ENCODE data around the gene ARMC9.
"Not testable (repeated sequence)": the region's sequence is repeated elsewhere in the genome, so short reads cannot be mapped to it uniquely, and the experiment has no call there.

Gene ARMC9

GRCh38 chr2:231300722-231301076, 102.3 kb downstream of the ARMC9 start:
- H4K91ac ChIP-seq (ENCODE audit: low read depth, low read length, poor library complexity) = no peak overlapping the region
- H2BK12ac ChIP-seq (ENCODE audit: low read length) = no peak overlapping the region
- H2AK5ac ChIP-seq (ENCODE audit: low read depth, low read length) = no peak overlapping the region
- peaks cover 1 to 21% of the 10 kb centered on the region in 2 donors for H3K36me3 ChIP-seq (replicated peaks in 1 of 2; ENCODE audit: control insufficient read depth in 2 of 2, insufficient read depth in 2 of 2, low read length in 2 of 2)
- H3K27ac ChIP-seq (replicated peaks; ENCODE audit: low read length) = no peak overlapping the region
- no peaks in the 10 kb centered on the region for H3K79me1 ChIP-seq (ENCODE audit: low read depth, low read length)
- no peak for DNase-seq (ENCODE audit: low spot score)
- no peak overlapping the region for H2BK15ac ChIP-seq (ENCODE audit: low read length)
- no peak overlapping the region for H3K23ac ChIP-seq (ENCODE audit: low read depth, low read length, poor library complexity)
- no peak overlapping the region for H2BK5ac ChIP-seq (ENCODE audit: low read length)
- H3K9ac ChIP-seq (ENCODE audit: low read depth, low read length, poor library complexity) = no peak overlapping the region
- no peak overlapping the region for H3K4me3 ChIP-seq (ENCODE audit: low read length in 2 of 2)
- H3K4ac ChIP-seq (ENCODE audit: low read length) = no peak overlapping the region
- H3K4me2 ChIP-seq (ENCODE audit: insufficient read depth, low read length, poor library complexity, severe bottlenecking) = no peak overlapping the region
- H3K18ac ChIP-seq (ENCODE audit: low read length) = no peak overlapping the region
- H3K27me3 ChIP-seq (ENCODE audit: control insufficient read depth in 3 of 3, insufficient read depth in 3 of 3, low read depth in 1 of 3, low read length in 3 of 3) = no peaks in the 10 kb centered on the region
- no peaks in the 10 kb centered on the region for H3K9me3 ChIP-seq (replicated peaks in 1 of 2; ENCODE audit: control insufficient read depth in 2 of 2, insufficient read depth in 1 of 2, low read depth in 1 of 2, low read length in 2 of 2)
- WGBS, 2 donors (ENCODE audit: extremely low coverage in 2 of 2, insufficient read length in 2 of 2, insufficient replicate concordance in 1 of 2) = no CpG with 5 or more reads among the region's 3 CpGs
- H3K14ac ChIP-seq (ENCODE audit: low read length) = no peak overlapping the region
- no peak overlapping the region for H4K8ac ChIP-seq (ENCODE audit: low read depth, low read length)
- H3K4me1 ChIP-seq (ENCODE audit: control insufficient read depth in 2 of 2, insufficient read depth in 1 of 2, low read depth in 1 of 2, low read length in 2 of 2) = peaks cover 6 to 12% of the 10 kb centered on the region in 2 donors
- H2AFZ ChIP-seq (ENCODE audit: low read length) = no peak overlapping the region
- H2BK120ac ChIP-seq (ENCODE audit: low read depth, low read length) = no peak overlapping the region

DNA sequence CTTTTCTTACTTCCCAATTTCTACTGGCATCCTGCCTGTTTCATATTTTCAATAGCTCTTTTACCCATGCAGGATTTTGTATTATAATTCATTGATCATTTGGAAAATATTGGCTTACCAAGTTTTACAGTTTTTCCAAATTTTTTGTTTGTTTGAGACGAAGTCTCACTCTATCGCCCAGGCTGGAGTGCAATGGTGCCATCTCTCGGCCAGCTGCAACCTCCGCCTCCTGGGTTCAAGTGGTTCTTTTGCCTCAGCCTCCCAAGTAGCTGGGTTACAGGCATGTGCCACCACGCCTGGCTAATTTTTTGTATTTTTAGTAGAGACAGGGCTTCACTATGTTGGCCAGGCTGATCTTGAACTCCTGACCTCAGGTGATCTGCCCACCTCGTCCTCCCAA, 105.8 kb downstream of the ARMC9 start:
- H3K14ac ChIP-seq (ENCODE audit: low read length); H3K27ac ChIP-seq (replicated peaks; ENCODE audit: low read length); H3K4me1 ChIP-seq (ENCODE audit: control insufficient read depth in 2 of 2, insufficient read depth in 1 of 2, low read depth in 1 of 2, low read length in 2 of 2); H2BK120ac ChIP-seq (ENCODE audit: low read depth, low read length); H3K9ac ChIP-seq (ENCODE audit: low read depth, low read length, poor library complexity); H2BK15ac ChIP-seq (ENCODE audit: low read length); H2BK12ac ChIP-seq (ENCODE audit: low read length); H3K18ac ChIP-seq (ENCODE audit: low read length); H3K4me3 ChIP-seq (ENCODE audit: low read length in 2 of 2); H2AK5ac ChIP-seq (ENCODE audit: low read depth, low read length); H2BK5ac ChIP-seq (ENCODE audit: low read length); H3K27me3 ChIP-seq (ENCODE audit: control insufficient read depth in 3 of 3, insufficient read depth in 3 of 3, low read depth in 1 of 3, low read length in 3 of 3); H3K79me1 ChIP-seq (ENCODE audit: low read depth, low read length); H3K9me3 ChIP-seq (replicated peaks in 1 of 2; ENCODE audit: control insufficient read depth in 2 of 2, insufficient read depth in 1 of 2, low read depth in 1 of 2, low read length in 2 of 2); H2AFZ ChIP-seq (ENCODE audit: low read length); H3K4me2 ChIP-seq (ENCODE audit: insufficient read depth, low read length, poor library complexity, severe bottlenecking); H3K23ac ChIP-seq (ENCODE audit: low read depth, low read length, poor library complexity); H3K4ac ChIP-seq (ENCODE audit: low read length); H4K8ac ChIP-seq (ENCODE audit: low read depth, low read length); DNase-seq (ENCODE audit: low spot score); H4K91ac ChIP-seq (ENCODE audit: low read depth, low read length, poor library complexity): not testable (repeated sequence)
- peaks cover 1 to 22% of the 10 kb centered on the region in 2 donors for H3K36me3 ChIP-seq (replicated peaks in 1 of 2; ENCODE audit: control insufficient read depth in 2 of 2, insufficient read depth in 2 of 2, low read length in 2 of 2)
- no CpG with 5 or more reads among the region's 6 CpGs for WGBS, 2 donors (ENCODE audit: extremely low coverage in 2 of 2, insufficient read length in 2 of 2, insufficient replicate concordance in 1 of 2)

GRCh38 chr2:231305221-231305620, 106.8 kb downstream of the ARMC9 start:
- H2AK5ac ChIP-seq (ENCODE audit: low read depth, low read length) = no peak overlapping the region
- no peak overlapping the region for H4K8ac ChIP-seq (ENCODE audit: low read depth, low read length)
- H3K27ac ChIP-seq (replicated peaks; ENCODE audit: low read length) = no peak overlapping the region
- H3K23ac ChIP-seq (ENCODE audit: low read depth, low read length, poor library complexity) = no peak overlapping the region
- H2BK120ac ChIP-seq (ENCODE audit: low read depth, low read length) = no peak overlapping the region
- no peak overlapping the region for H4K91ac ChIP-seq (ENCODE audit: low read depth, low read length, poor library complexity)
- peaks cover 0 to 3% of the 10 kb centered on the region in 2 donors for H3K4me1 ChIP-seq (ENCODE audit: control insufficient read depth in 2 of 2, insufficient read depth in 1 of 2, low read depth in 1 of 2, low read length in 2 of 2)
- no peak overlapping the region for H2BK5ac ChIP-seq (ENCODE audit: low read length)
- H3K9me3 ChIP-seq (replicated peaks in 1 of 2; ENCODE audit: control insufficient read depth in 2 of 2, insufficient read depth in 1 of 2, low read depth in 1 of 2, low read length in 2 of 2) = no peaks in the 10 kb centered on the region
- no peak overlapping the region for H3K4me3 ChIP-seq (ENCODE audit: low read length in 2 of 2)
- no peak for DNase-seq (ENCODE audit: low spot score)
- H3K79me1 ChIP-seq (ENCODE audit: low read depth, low read length) = no peaks in the 10 kb centered on the region
- H3K4me2 ChIP-seq (ENCODE audit: insufficient read depth, low read length, poor library complexity, severe bottlenecking) = no peak overlapping the region
- no peak overlapping the region for H3K18ac ChIP-seq (ENCODE audit: low read length)
- no peaks in the 10 kb centered on the region for H3K27me3 ChIP-seq (ENCODE audit: control insufficient read depth in 3 of 3, insufficient read depth in 3 of 3, low read depth in 1 of 3, low read length in 3 of 3)
- H3K14ac ChIP-seq (ENCODE audit: low read length) = no peak overlapping the region
- H2BK15ac ChIP-seq (ENCODE audit: low read length) = no peak overlapping the region
- no peak overlapping the region for H2BK12ac ChIP-seq (ENCODE audit: low read length)
- no peak overlapping the region for H2AFZ ChIP-seq (ENCODE audit: low read length)
- H3K9ac ChIP-seq (ENCODE audit: low read depth, low read length, poor library complexity) = no peak overlapping the region
- no peak overlapping the region for H3K4ac ChIP-seq (ENCODE audit: low read length)
- no CpG with 5 or more reads among the region's 5 CpGs for WGBS, 2 donors (ENCODE audit: extremely low coverage in 2 of 2, insufficient read length in 2 of 2, insufficient replicate concordance in 1 of 2)
- H3K36me3 ChIP-seq (replicated peaks in 1 of 2; ENCODE audit: control insufficient read depth in 2 of 2, insufficient read depth in 2 of 2, low read length in 2 of 2) = peaks cover 1 to 22% of the 10 kb centered on the region in 2 donors

GRCh38 chr2:231306791-231307393, 108.5 kb downstream of the ARMC9 start:
- Histone ChIP-seq H3K4me3 (ENCODE audit: low read length in 2 of 2) (no peak overlapping the region), H2BK15ac (ENCODE audit: low read length) (no peak overlapping the region), H3K36me3 (replicated peaks in 1 of 2; ENCODE audit: control insufficient read depth in 2 of 2, insufficient read depth in 2 of 2, low read length in 2 of 2) (peaks cover 0 to 22% of the 10 kb centered on the region in 2 donors), H3K9ac (ENCODE audit: low read depth, low read length, poor library complexity) (no peak overlapping the region), H3K79me1 (ENCODE audit: low read depth, low read length) (no peaks in the 10 kb centered on the region), H4K8ac (ENCODE audit: low read depth, low read length) (no peak overlapping the region), H3K4me2 (ENCODE audit: insufficient read depth, low read length, poor library complexity, severe bottlenecking) (no peak overlapping the region), H3K27me3 (ENCODE audit: control insufficient read depth in 3 of 3, insufficient read depth in 3 of 3, low read depth in 1 of 3, low read length in 3 of 3) (no peaks in the 10 kb centered on the region), H3K27ac (replicated peaks; ENCODE audit: low read length) (no peak overlapping the region), H2BK5ac (ENCODE audit: low read length) (no peak overlapping the region), H3K18ac (ENCODE audit: low read length) (peak overlapping the region; percentile 20), H2BK120ac (ENCODE audit: low read depth, low read length) (no peak overlapping the region), H3K14ac (ENCODE audit: low read length) (no peak overlapping the region), H2AFZ (ENCODE audit: low read length) (no peak overlapping the region), H2BK12ac (ENCODE audit: low read length) (no peak overlapping the region), H3K23ac (ENCODE audit: low read depth, low read length, poor library complexity) (no peak overlapping the region), H2AK5ac (ENCODE audit: low read depth, low read length) (no peak overlapping the region), H4K91ac (ENCODE audit: low read depth, low read length, poor library complexity) (no peak overlapping the region), H3K9me3 (replicated peaks in 1 of 2; ENCODE audit: control insufficient read depth in 2 of 2, insufficient read depth in 1 of 2, low read depth in 1 of 2, low read length in 2 of 2) (no peaks in the 10 kb centered on the region), H3K4me1 (ENCODE audit: control insufficient read depth in 2 of 2, insufficient read depth in 1 of 2, low read depth in 1 of 2, low read length in 2 of 2) (peaks cover 0 to 3% of the 10 kb centered on the region in 2 donors), H3K4ac (ENCODE audit: low read length) (no peak overlapping the region)
- no peak for DNase-seq (ENCODE audit: low spot score)
- no CpG with 5 or more reads among the region's 6 CpGs for WGBS, 2 donors (ENCODE audit: extremely low coverage in 2 of 2, insufficient read length in 2 of 2, insufficient replicate concordance in 1 of 2)
